Vagina (tissue), 2 donors: Measurements from ENCODE around the gene SC5D. TPM values are rescaled to one million over a fixed set of nuclear protein-coding genes. Genes with fewer than 3 reads are reported as not detected.

ENCODE experiments used
- DNase-seq, 2 donors: peaks; one replicate each; pipeline ENCODE4 v3.0.0-alpha.2; 2017; ENCODE audit errors: extremely low spot score in 2 of 2
- H3K27ac ChIP-seq: fragments of 200-600 bp; sonication (generic); one replicate; pipeline ENCODE4 v1.5.1; 2019
- H3K27me3 ChIP-seq: fragments of 200-600 bp; sonication (generic); one replicate; pipeline ENCODE4 v1.5.1; 2019
- H3K36me3 ChIP-seq, 2 donors: fragments of 200-600 bp; sonication (generic); one replicate each; pipeline ENCODE4 v1.5.1; 2017 to 2019
- H3K4me1 ChIP-seq: fragments of 200-600 bp; sonication (generic); one replicate; pipeline ENCODE4 v1.5.1; 2019
- H3K4me3 ChIP-seq, 2 donors: fragments of 200-600 bp; sonication (generic); 1 replicate in 1 of 2; 2 replicates in 1 of 2; pipeline ENCODE4 v1.5.1; 2016 to 2019
- H3K9me3 ChIP-seq: fragments of 200-600 bp; sonication (generic); one replicate; pipeline ENCODE4 v1.5.1; 2019
- CTCF ChIP-seq, 3 experiments: fragments of 450-650 bp in 2 of 3; fragments of 200-600 bp in 1 of 3; sonication (generic) in 1 of 3; IDR thresholded peaks; one replicate each; pipeline ENCODE4 v1.5.1; 2017 to 2019; ENCODE audit warnings: antibody characterized with exemption in 3 of 3, mild to moderate bottlenecking in 2 of 3, moderate library complexity in 2 of 3
- POLR2A ChIP-seq, 2 donors: fragments of 450-650 bp; IDR thresholded peaks; one replicate each; pipeline ENCODE4 v1.6.1; 2017; ENCODE audit warnings: antibody characterized with exemption in 2 of 2, mild to moderate bottlenecking in 2 of 2, moderate library complexity in 2 of 2
- POLR2AphosphoS5 ChIP-seq, 2 donors: sonication (generic); formaldehyde crosslinking; IDR thresholded peaks; one replicate each; pipeline ENCODE4 v1.9.0; 2017; ENCODE audit warnings: antibody characterized with exemption in 2 of 2, mild to moderate bottlenecking in 2 of 2, low read depth in 1 of 2; ENCODE audit not compliant: insufficient read depth in 1 of 2
- intact Hi-C: fragments of 100-400 bp; cut with DNase I; formaldehyde crosslinking; loops from one replicate; pipeline ENCODE4 v1.15.1; 2023
- total RNA-seq: library from RNA; depleted of rRNA; stranded (reverse); fragments of >200 nt; gene quantifications from one replicate; pipeline ENCODE4 v1.2.3, GENCODE V29; 2016

The SC5D gene
- total RNA-seq: 86.7 TPM

GRCh38 chr11:121292495-121293287 lies at the start of gene SC5D:
Gene SC5D, plus strand, starts transcription at chr11:121292771. Its CDS starts 10,605 bp downstream, at chr11:121303376.
- intact Hi-C loops: no loop called here
- no peaks in the 10 kb centered on the region for H3K27me3 ChIP-seq
- no peaks in the 10 kb centered on the region for H3K36me3 ChIP-seq

GRCh38 chr11:121244884-121245283 lies 47.7 kb upstream of the SC5D start:
- intact Hi-C loops: loop anchor here (10.0 kb wide), 1 partner anchor 350 kb away; no protein-coding TSS in a partner anchor
- H3K4me3 ChIP-seq: no peak overlapping the region
- TF ChIP-seq POLR2AphosphoS5 (IDR thresholded peaks at IDR 0.05; ENCODE audit: insufficient read depth in 1 of 2, low read depth in 1 of 2) (no peak), POLR2A (IDR thresholded peaks at IDR 0.05) (no peak), CTCF (IDR thresholded peaks at IDR 0.05) (no peak)
- no peak for DNase-seq
- H3K36me3 ChIP-seq: no peaks in the 10 kb centered on the region
- H3K27ac ChIP-seq: no peak overlapping the region
- H3K9me3 ChIP-seq: no peaks in the 10 kb centered on the region
- peaks cover 25% of the 10 kb centered on the region for H3K4me1 ChIP-seq
- H3K27me3 ChIP-seq: no peaks in the 10 kb centered on the region

More at GRCh38 chr11:121292495-121293287, at the start of gene SC5D:
- peak; percentile 74 to 78 for TF ChIP-seq POLR2A (IDR thresholded peaks at IDR 0.05)
- peak; percentile 98 for TF ChIP-seq POLR2AphosphoS5 (IDR thresholded peaks at IDR 0.05; ENCODE audit: insufficient read depth in 1 of 2, low read depth in 1 of 2)
- no peak for TF ChIP-seq CTCF (IDR thresholded peaks at IDR 0.05)
- Histone ChIP-seq H3K4me1 (peaks cover 22% of the 10 kb centered on the region), H3K27ac (peak within 1 kb of the TSS; percentile 94), H3K4me3 (peak within 1 kb of the TSS; percentile 88 to 90), H3K9me3 (no peaks in the 10 kb centered on the region)
- DNase-seq: peak; percentile 97 to 98

- no peak for DNase-seq
- H3K4me3 ChIP-seq: no peak overlapping the region
- intact Hi-C loops: loop anchor here (10.0 kb wide), 1 partner anchor 349 kb away; no protein-coding TSS in a partner anchor
These were observed 46.4 kb upstream of the SC5D start for GRCh38 chr11:121246021-121246768.

GRCh38 chr11:121246769-121247035 lies 45.9 kb upstream of the SC5D start:
- no peak for DNase-seq
- H3K36me3 ChIP-seq: no peaks in the 10 kb centered on the region
- no peak overlapping the region for H3K27ac ChIP-seq
- TF ChIP-seq POLR2A (IDR thresholded peaks at IDR 0.05) (no peak), POLR2AphosphoS5 (IDR thresholded peaks at IDR 0.05; ENCODE audit: insufficient read depth in 1 of 2, low read depth in 1 of 2) (no peak), CTCF (IDR thresholded peaks at IDR 0.05) (no peak)
- no peaks in the 10 kb centered on the region for H3K9me3 ChIP-seq
- no peaks in the 10 kb centered on the region for H3K27me3 ChIP-seq
- no peak overlapping the region for H3K4me3 ChIP-seq
- peaks cover 7% of the 10 kb centered on the region for H3K4me1 ChIP-seq
- intact Hi-C loops: loop anchor here (10.0 kb wide), 1 partner anchor 348 kb away; no protein-coding TSS in a partner anchor

More at GRCh38 chr11:121246021-121246768, 46.4 kb upstream of the SC5D start:
- Histone ChIP-seq H3K4me1 (peaks cover 12% of the 10 kb centered on the region), H3K9me3 (no peaks in the 10 kb centered on the region), H3K27ac (no peak overlapping the region), H3K36me3 (no peaks in the 10 kb centered on the region), H3K27me3 (no peaks in the 10 kb centered on the region)
- TF ChIP-seq POLR2A (IDR thresholded peaks at IDR 0.05) (no peak), CTCF (IDR thresholded peaks at IDR 0.05) (no peak), POLR2AphosphoS5 (IDR thresholded peaks at IDR 0.05; ENCODE audit: insufficient read depth in 1 of 2, low read depth in 1 of 2) (no peak)
